A172 (cell line): ENCODE results near the gene IRS1. TPM values are rescaled to one million over a fixed set of nuclear protein-coding genes. Genes with fewer than 3 reads are reported as not detected.

Experiments used
- DNase-seq: peaks from one replicate; pipeline ENCODE4 v3.0.0-alpha.2; 2015; ENCODE audit warnings: low spot score
- total RNA-seq: library from RNA; depleted of rRNA; stranded (reverse); fragments of >200 nt; shearing (Covaris generic); gene quantifications from 2 replicates; pipeline ENCODE4 v1.2.3, GENCODE V29; 2014

IRS1 gene
- total RNA-seq, 1 experiment from 2014 or later = 6.6 TPM

DNA sequence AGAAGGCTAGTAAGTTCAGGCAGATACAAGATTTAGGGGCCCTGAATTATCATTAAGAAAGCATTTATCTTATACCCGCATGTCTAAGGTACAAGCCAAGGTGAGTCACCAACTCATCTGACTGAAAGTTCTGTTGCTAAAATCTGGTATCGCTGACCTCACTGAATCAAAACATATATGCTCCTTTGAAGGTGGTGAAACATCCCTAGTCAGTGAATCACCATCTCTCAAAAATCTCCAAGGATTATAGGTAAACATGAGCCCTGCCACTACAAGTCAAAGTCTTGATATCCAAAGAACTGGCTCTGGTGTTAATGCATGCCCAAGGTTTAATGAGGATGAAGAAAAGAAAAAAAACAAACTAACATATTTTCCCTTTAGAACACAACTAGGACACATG is 43.5 kb downstream of the IRS1 start:
- DNase-seq = peak; percentile 76

DNA sequence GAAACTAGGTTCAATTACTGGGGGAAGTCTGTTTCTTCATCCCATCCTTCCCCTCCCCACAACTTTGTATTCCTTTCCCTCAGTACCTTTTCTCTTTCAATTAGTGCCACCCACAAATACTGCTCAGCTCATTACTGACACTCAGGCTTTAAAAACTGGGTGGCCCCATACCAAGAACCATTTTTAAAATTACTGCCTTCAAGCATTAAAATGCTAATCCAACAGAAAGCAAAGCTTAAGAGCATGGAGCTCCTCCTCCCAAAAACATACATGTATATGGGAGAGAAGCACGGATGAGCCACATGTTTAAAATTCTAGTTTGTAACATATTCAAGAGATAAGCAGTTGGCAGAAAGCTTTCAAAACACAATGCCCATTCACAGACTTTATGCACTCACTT is 44.0 kb downstream of the IRS1 start:
- no peak for DNase-seq

DNA sequence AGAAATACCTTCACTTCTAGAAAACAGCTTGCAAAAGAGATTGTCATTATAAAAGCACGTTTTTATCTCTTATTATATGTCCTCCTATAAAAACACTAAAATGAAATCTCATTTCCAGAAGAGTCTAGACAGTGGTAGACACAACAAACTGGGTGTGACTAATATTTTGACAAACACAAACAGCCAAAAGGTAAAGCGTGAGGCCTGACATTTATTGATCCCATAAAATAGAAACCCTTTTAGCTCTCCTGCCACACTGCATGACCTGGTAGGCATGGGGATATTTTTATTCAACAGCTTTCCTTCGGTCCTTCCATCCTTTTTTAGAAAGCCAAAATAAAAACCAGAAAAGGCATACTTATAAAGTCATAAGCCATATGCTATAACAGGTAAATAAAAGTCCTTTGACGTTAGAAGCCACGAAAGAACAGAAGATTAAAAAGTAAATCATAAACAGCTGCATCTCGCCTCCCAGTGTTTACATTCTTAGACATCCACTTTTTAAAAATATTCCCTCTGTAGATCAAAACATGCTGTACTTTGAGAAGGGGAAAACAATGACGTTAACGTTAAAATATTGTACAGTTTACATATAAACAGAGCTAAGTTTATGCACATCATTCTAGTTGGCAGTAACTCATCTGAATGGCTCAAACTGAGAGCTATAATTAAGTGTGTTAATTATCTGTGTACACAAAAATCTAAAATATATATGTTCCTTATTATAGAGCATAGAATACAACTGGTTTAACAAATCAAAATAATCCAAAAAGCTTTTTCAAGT is 44.6 kb downstream of the IRS1 start:
- no peak for DNase-seq

DNA sequence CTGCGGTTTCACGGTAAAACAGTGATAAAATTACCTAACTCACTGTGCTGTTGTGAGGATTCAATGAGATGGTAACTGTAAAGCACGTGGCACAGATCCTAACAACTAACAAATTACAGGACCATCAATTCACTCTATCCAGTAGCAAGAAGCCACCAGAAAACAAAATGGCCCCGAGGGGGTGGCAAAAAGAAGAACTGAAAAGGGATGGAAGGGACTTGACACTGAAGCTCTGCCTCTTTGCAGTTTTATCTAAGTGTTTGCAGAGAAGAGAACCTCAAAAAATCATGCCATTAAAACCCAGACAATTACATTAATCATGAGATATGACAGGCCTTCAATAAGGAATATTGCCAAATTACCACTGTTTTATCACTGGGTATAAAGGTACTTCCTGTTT is 46.7 kb downstream of the IRS1 start:
- no peak for DNase-seq

DNA sequence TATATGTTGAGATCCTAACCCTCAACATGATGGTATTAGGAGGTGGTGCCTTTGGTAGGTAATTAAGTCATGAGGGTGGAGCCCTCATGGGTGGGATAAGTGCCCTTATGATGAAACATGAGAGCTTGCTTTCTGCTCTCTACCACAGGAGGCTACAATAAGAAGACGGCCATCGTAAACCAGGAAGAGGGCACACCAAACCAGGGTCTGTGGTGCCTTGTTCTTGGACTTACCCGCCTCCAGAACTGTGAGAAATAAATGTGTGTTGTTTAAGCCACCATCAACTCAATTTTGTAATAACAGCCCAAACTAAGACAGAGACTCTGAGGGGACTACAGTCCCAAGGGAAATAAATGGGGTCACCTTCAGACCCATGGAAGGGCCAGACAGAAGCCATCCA is 52.3 kb downstream of the IRS1 start:
- no peak for DNase-seq

DNA sequence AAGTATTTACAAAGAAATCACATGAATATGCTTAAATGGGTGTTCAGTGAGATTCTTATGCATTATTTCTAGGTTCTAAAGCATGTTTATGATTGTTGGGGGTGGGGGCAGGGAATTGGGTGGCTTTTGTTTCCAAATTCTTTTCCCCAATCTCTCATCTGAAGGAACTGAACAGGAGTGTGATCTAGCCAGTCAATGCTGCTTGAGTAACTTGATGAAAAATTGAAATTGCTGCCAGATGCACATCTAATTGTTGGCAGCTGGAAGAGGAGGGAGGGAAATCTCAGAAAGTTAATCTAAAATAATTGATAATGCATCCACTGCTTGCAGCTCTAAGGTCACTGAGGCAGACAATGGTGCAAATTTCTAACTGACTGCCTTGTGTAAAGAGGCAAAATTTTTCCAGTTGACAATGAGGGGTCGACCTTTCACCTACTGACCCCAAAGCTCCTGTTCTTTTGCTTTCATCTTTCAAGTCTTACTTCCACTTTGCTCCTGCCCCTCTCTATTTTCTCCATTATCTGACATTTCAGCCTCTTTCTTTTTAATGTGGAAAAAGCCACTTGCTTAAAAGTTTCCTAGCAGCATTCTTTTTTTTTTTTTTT is 53.3 kb downstream of the IRS1 start:
- DNase-seq = no peak

DNA sequence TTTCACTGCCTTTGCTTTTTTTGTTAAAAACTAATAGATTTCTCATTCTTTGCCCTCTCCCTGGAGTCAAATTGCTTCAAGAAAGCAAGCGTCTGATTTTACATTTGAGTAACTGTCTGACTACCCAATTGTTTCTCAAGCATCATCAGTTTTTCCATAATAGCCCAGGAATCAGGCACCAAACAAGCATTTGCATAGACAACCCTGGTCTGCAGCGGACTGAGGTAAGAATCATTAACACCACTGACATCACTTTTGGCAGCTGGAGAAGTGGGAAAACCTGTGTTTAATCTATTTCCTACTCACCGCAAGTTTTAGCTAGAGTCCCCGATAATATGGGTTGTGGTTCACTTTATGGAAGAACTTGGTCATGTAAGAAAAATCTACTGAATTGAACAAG is 55.7 kb downstream of the IRS1 start:
- no peak for DNase-seq

DNA sequence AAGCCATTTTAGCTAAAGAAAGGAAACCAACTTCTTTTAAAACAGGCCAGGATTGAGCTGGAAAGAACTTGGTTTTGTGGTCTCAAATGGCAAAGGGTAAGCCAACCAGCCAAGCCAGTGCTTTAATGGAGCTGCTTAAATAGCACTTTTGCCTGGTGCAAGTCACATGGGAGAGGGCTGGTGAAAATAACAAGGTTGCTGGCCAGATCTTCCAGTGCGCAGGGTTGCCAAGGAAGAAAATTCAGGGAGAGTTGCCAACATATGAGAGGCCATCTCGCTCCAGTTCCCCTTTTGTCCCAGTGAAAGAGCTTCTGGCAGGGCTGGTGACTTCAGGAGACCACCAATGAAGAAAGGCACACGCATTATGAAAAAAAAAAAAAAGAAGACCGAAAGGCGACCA is 57.3 kb downstream of the IRS1 start:
- DNase-seq = no peak

DNA sequence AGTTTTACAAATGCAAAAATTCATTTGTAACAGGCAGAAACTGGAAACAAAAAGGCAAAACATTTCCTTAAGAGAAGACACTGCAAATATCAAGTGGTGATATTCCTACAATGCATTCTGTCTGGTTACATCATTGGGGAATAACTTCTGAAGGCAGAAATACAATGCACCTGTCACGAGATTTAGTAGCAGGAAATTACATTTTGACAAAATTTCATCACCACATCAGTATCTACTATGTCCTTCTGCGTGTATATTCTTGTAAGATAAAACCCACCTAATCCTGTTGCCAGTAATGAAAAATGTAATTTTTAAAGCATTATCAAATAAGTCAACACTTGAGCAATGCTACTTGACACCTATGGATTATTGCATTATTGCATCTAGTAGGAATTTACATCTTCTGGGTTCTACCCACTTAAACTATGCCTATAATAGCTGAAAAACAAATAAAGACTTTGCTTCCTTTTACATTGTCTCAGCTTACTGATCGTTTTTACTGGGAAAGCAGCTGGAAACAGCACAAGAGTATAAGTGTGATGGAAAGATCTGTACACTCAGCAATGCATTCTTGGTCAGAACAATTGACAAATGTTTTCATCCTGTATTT is 59.5 kb downstream of the IRS1 start:
- DNase-seq = no peak

DNA sequence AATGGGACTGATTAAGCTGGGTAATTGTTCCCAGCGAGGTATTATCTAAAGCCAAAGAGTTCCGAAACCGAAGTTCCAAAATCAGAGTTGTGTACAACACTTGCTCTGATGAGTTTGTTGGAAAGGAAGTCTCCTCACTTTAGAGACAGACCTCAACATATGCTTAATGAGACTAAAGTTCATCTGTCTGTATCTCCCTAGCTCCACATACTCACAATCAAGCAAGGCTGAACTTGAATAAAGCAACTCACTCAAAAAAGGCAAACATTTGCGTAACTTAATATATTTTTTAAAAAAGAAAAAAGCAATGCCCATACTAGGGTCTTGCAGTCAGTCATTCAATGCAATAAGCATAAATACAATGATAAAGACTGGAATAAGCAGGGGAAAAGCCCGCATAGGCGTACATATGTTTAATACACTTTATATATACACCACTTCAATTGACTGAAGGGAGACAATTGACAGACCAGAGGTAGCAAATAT is 60.0 kb downstream of the IRS1 start:
- DNase-seq = no peak

DNA sequence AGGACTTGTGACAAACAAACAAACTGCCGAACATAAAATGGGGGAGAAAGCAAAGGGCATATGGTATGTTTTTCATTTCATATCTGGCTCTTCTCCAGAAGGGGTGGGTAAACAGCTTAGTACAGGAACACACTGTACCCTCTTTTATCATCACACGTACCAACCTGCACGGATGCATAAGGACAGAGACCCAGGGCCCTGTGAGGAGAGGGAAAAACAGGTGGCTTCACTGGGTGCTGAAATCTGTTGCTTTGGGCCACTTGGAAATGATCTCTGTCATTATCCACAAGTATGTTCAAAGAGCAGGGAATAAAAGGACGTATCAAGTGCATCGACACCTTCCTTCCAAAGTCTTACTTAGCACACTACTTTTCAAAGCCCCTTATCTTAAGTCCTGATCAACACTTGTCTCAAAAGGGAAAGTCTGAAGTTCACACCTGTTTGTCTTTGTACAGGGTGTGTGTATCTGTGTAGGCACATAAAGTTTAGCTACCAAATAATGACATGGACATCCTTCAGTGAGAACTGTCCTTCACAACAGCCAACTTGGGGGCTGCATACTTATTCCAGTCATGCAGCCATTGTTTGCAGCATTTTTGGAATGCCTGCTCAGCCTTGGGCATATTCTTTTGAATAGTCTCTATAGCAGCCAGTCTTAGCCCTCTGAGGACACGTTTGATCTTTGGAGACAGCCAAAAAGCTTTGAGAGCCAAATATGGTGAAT is 60.6 kb downstream of the IRS1 start:
- DNase-seq = no peak

DNA sequence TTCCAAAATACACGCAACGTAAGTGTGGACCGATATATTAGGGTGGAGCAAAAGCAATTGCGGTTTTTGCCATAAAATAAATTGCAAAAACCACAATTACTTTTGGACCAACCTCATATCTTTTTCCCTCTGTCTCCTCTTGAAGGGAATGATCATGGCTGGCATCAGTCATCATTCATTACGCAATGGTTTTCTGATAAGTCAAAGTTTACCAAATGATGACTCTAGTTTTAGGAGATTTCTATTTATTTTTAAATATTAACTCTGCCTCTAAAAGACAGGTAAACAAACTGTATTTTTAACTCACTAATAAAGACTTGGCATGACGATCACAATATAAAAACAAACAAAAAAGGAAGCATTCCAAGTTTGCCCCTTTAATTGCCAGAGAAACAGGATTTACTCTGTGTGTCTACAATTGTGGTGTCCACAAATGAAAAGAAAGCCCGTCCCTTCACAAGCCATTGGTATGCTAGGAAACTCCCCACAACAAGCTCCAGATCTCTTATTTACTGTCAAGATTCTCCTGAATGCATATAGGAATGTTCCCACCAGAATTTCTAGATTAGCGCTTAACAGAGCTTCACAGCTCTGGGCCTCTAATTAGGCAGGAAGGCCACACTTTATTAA is 61.3 kb downstream of the IRS1 start:
- no peak for DNase-seq

DNA sequence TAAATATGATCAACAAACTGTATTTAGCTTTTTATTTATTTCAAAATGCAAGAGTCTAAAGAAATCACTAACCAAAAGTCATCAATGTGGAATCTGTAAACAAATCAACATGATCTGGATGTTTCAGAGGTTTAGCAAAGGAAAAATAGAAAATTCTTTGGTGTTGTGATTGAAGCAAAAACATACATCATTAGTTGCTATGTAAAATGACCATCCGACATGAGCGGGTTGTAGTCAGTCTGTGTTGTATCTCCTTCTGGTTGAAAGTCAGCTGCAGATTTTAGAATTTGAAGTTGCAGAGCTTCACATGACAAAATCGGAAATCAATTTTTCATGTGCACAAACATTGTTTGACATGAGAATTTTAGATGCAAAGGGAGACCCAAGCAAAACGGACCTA is 63.2 kb downstream of the IRS1 start:
- no peak for DNase-seq

DNA sequence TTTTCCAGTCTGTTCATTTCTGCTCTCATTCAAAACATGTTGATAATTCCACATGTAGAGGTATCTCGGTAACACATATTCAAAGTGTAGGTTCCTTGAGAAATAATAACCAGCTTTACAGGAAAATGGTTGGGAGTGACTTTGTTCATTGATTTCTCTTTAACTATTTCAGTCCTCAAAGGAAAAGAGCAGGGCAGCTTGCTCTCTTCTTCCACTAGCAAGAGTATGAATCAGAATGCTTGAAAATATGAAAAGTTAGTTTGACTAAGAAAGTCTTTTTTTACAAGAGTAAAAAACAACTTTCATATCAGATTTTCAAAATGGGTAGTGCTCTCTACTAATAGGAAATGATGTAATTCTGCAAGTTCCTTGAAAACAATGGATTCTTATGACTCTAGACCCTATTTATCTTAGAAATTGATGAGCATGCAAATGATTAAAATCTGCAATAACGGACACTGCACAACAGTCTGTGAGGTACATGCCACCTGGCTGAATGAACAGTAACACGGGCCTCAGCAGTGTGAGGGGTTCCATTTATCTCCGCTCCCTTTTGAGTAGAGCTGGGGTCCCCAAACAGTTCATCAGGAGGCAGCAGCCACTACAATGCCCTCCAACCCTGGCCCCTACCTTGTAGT is 65.6 kb downstream of the IRS1 start:
- DNase-seq = no peak

DNA sequence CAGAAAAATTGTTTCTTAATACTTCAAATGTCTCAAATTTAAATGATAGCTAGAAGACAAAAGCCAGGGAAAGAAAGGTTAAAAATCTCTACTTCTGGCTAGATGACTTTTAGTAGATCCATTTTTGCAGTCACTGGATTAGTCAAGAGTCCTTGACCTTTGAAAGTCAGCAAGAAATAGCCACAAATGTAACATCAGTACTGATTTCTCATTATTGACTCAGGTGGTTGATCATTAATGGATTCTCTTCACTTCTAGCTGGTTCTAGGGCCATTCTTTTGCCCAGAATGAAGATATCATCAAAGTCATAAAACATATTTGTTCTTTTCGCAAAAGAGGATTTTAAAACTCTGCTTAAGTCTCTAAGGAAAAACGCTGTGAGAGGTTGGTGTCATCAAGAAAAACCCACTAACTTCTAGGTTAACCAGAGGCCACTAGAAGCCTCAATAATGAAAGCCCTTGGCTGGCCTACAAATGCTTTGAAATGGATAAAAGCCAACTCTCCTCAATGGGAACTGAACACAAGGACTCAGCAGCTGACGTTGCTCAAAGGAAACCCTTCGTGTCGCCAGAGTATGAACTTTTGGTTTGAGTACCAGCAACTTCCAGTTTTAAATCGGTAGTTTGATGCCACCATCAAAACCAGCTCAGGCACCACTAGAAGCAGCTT is 66.3 kb downstream of the IRS1 start:
- DNase-seq = no peak

DNA sequence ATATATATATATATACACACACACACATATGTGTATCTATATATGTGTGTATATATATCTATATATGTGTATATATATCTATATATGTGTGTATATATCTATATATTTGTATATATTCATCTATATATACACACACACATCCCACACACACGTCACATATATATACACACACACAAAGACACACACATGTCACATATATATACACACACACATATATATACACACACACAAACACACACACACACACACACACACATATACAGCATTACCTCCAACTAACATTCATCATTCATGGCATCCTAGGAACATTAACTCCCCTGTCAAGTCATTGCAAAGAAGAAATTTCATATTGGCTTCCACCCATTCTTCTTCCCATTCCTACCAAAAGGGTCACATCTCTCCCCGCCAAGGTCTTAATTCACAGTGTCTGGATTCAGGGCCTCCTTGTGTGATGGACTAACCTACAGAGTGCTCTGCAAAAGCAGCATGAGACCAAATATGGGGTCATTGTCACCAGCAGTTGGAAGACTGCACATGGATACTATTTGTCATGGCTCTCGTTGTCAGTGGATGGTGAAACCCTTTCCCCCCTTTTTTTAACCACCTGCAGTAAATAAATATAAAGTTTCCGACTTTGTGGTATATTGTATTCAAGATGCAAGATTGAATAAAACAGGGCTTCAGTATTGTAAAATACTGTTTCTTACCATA is 67.0 kb downstream of the IRS1 start:
- DNase-seq = no peak

DNA sequence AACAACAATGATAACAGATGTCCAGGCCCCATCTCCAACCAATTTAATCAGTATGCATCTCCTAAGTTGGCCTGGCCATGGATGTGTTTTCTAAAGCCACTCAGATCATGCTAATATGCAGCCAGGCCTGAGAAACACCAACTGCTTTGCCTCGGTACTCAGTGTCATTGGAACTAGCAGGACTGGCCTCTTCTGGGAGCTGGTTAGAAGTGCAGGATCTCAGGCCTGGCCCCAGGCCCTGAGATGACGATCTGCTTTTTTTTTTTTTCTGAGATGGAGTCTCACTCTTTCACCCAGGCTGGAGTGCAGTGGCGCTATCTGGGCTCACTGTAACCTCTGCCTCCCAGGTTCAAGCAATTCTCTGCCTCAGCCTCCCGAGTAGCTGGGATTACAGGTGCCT is 69.1 kb downstream of the IRS1 start:
- DNase-seq = no peak

DNA sequence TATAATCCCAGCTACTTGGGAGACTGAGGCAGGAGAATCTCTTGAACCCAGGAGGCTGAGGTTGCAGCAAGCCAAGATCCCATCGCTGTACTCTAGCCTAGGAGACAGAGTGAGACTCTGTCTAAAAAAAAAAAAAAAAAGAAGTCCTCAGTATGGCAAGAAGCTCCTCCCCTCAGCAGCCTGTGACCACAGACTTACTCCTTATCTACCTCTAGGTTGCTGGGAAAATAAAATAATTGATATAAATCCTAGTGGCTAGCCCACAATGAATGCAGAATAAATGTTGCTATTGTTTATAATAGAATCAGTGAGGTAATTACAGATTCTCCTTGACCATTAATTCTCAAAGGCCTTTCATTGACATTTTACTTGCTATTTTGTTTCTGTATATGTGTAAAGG is 70.6 kb downstream of the IRS1 start:
- peak; percentile 7 for DNase-seq

DNA sequence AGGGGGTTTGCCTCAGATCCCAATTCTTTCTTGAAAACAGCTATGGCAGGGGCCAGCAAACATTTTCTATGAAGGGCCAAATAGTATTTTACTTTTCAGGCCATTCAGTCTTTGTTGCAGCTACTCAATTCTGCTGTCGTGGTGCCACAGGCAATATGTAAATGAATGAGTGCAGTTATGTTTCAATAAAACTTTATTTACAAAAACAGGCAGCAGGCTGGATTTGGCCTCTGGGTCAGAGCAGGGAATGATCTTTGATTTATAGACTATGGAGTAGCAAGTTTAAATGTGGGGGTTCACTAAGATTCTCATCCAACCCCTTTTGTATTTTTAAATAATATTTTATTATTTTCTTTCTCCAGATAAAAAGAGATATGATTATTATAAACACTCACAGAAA is 72.4 kb downstream of the IRS1 start:
- DNase-seq = no peak

DNA sequence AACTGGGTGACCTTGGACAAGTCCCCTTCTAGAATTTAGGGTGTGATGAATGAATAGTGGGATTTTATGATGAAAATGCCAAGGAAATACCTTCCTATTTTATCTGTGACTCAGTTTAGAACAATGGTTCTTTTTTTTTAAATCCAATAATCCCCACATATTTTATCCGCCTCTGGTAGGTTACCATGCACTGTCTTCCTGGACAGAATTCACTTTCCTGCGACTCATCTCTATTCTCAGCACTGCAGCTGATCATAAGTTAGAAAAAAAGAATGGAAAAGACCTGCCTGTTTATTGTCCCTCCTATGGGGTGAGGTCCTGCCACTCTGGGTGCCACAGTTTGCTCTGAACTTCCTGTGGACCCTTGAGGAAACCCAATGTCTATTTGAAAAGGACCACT is 73.1 kb downstream of the IRS1 start:
- DNase-seq = peak; percentile 10
